Activated T-cell treated with anti-CD3 and anti-CD28 coated beads, Interleukin-2, amount 50 U/mL, for 72 hours (primary cell): Measurements from ENCODE around the gene FBLN7. TPM values are rescaled to one million over a fixed set of nuclear protein-coding genes. Genes with fewer than 3 reads are reported as not detected.

Experiments
- ATAC-seq, 2 donors: fragments of 150-1000 bp; cut with Tn5 transposase; replicated peaks in 1 of 2; 2 replicates each; pipeline ENCODE4 v1.10.0; 2021; ENCODE audit warnings: moderate library complexity in 2 of 2, mild to moderate bottlenecking in 1 of 2
- DNase-seq, 2 donors: peaks; one replicate each; pipeline ENCODE4 v3.0.0; 2021 to 2022; ENCODE audit warnings: mixed read lengths in 1 of 2
- H3K27ac Mint-ChIP-seq: one replicate; pipeline ENCODE4 v1.8.0; 2022; ENCODE audit warnings: mild to moderate bottlenecking, moderate library complexity, mixed read lengths
- H3K27me3 Mint-ChIP-seq: one replicate; pipeline ENCODE4 v1.8.0; 2022; ENCODE audit warnings: low read depth, mixed read lengths
- H3K36me3 Mint-ChIP-seq, 2 donors: one replicate each; pipeline ENCODE4 v1.8.0; 2022; ENCODE audit warnings: mixed read lengths in 2 of 2, mild to moderate bottlenecking in 1 of 2; ENCODE audit not compliant: insufficient read depth in 2 of 2
- H3K4me1 Mint-ChIP-seq: one replicate; pipeline ENCODE4 v1.8.0; 2022; ENCODE audit warnings: low read depth, mixed read lengths
- H3K4me3 Mint-ChIP-seq, 2 donors: one replicate each; pipeline ENCODE4 v1.8.0; 2022; ENCODE audit warnings: mild to moderate bottlenecking in 2 of 2, mixed read lengths in 2 of 2, moderate library complexity in 2 of 2
- H3K9me3 Mint-ChIP-seq, 2 donors: one replicate each; pipeline ENCODE4 v1.8.0; 2022; ENCODE audit warnings: mixed read lengths in 2 of 2
- total RNA-seq, 2 donors: library from RNA; stranded (reverse); gene quantifications; one replicate each; pipeline ENCODE4 v1.2.3, GENCODE V29; 2022

FBLN7 gene
- total RNA-seq, 2 donors from 2014 or later, result 22.3 to 30.6 TPM

- Mint-ChIP-seq H3K9me3 (no peaks in the 10 kb centered on the region), H3K27me3 (no peaks in the 10 kb centered on the region), H3K36me3 (no peaks in the 10 kb centered on the region), H3K4me3 (no peak overlapping the region), H3K4me1 (no peaks in the 10 kb centered on the region), H3K27ac (no peak overlapping the region)
- no peak for ATAC-seq
- no peak for DNase-seq
Measured at GRCh38 chr2:112147382-112148168, 9.4 kb downstream of the FBLN7 start.

- ATAC-seq (no peak), DNase-seq (no peak)
- peaks cover 8% of the 10 kb centered on the region for H3K4me1 Mint-ChIP-seq
- no peak overlapping the region for H3K27ac Mint-ChIP-seq
- H3K9me3 Mint-ChIP-seq, result no peaks in the 10 kb centered on the region
- no peaks in the 10 kb centered on the region for H3K36me3 Mint-ChIP-seq
- H3K4me3 Mint-ChIP-seq, result no peak overlapping the region
- no peaks in the 10 kb centered on the region for H3K27me3 Mint-ChIP-seq
Measured at GRCh38 chr2:112148477-112148876, 10.3 kb downstream of the FBLN7 start.

- no peak overlapping the region for H3K27ac Mint-ChIP-seq
- no peak for ATAC-seq
- H3K4me1 Mint-ChIP-seq, result peaks cover 15% of the 10 kb centered on the region
Measured at GRCh38 chr2:112149194-112149593, 11.0 kb downstream of the FBLN7 start.

GRCh38 chr2:112149866-112150435 lies 11.8 kb downstream of the FBLN7 start:
- no peaks in the 10 kb centered on the region for H3K9me3 Mint-ChIP-seq
- H3K27ac Mint-ChIP-seq, result no peak overlapping the region
- no peaks in the 10 kb centered on the region for H3K36me3 Mint-ChIP-seq
- DNase-seq, result no peak
- H3K27me3 Mint-ChIP-seq, result no peaks in the 10 kb centered on the region
- ATAC-seq, result no peak
- peaks cover 23% of the 10 kb centered on the region for H3K4me1 Mint-ChIP-seq
- no peak overlapping the region for H3K4me3 Mint-ChIP-seq

More at GRCh38 chr2:112149194-112149593, 11.0 kb downstream of the FBLN7 start:
- Mint-ChIP-seq H3K9me3 (no peaks in the 10 kb centered on the region), H3K27me3 (no peaks in the 10 kb centered on the region), H3K36me3 (no peaks in the 10 kb centered on the region), H3K4me3 (no peak overlapping the region)
- DNase-seq, result no peak

DNA sequence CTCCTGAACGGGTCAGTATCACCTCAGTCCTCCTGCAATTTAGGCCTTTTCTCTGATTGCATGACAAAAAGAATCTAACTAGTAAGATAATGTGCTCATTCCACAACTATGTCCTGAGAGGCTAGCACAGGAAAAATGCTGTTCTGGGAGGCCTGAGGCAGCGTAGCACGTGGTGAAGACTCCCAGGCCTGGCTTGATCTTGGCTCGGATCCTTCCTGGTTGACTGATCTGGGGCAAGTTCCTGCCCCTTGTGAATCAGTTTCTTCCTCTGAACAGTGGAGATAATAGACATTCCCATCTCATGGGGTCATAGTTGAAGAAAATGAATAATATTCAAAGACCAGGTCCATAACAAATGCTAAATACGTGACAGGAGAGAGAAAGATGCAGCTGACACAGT lies 12.3 kb downstream of the FBLN7 start:
- H3K9me3 Mint-ChIP-seq, result no peaks in the 10 kb centered on the region
- ATAC-seq (no peak), DNase-seq (no peak)
- no peak overlapping the region for H3K4me3 Mint-ChIP-seq
- H3K27ac Mint-ChIP-seq, result no peak overlapping the region
- H3K4me1 Mint-ChIP-seq, result peaks cover 28% of the 10 kb centered on the region
- no peaks in the 10 kb centered on the region for H3K36me3 Mint-ChIP-seq
- H3K27me3 Mint-ChIP-seq, result no peaks in the 10 kb centered on the region

GRCh38 chr2:112150851-112151250 lies 12.7 kb downstream of the FBLN7 start:
- Mint-ChIP-seq H3K9me3 (no peaks in the 10 kb centered on the region), H3K36me3 (no peaks in the 10 kb centered on the region), H3K27ac (no peak overlapping the region), H3K4me3 (no peak overlapping the region), H3K27me3 (no peaks in the 10 kb centered on the region), H3K4me1 (peaks cover 32% of the 10 kb centered on the region)
- ATAC-seq, result no peak
- DNase-seq, result no peak

GRCh38 chr2:112151271-112151670 lies 13.1 kb downstream of the FBLN7 start:
- H3K27me3 Mint-ChIP-seq, result no peaks in the 10 kb centered on the region
- H3K9me3 Mint-ChIP-seq, result no peaks in the 10 kb centered on the region
- no peak for DNase-seq
- no peak for ATAC-seq
- H3K4me1 Mint-ChIP-seq, result peaks cover 36% of the 10 kb centered on the region
- H3K4me3 Mint-ChIP-seq, result no peak overlapping the region
- no peaks in the 10 kb centered on the region for H3K36me3 Mint-ChIP-seq
- no peak overlapping the region for H3K27ac Mint-ChIP-seq

DNA sequence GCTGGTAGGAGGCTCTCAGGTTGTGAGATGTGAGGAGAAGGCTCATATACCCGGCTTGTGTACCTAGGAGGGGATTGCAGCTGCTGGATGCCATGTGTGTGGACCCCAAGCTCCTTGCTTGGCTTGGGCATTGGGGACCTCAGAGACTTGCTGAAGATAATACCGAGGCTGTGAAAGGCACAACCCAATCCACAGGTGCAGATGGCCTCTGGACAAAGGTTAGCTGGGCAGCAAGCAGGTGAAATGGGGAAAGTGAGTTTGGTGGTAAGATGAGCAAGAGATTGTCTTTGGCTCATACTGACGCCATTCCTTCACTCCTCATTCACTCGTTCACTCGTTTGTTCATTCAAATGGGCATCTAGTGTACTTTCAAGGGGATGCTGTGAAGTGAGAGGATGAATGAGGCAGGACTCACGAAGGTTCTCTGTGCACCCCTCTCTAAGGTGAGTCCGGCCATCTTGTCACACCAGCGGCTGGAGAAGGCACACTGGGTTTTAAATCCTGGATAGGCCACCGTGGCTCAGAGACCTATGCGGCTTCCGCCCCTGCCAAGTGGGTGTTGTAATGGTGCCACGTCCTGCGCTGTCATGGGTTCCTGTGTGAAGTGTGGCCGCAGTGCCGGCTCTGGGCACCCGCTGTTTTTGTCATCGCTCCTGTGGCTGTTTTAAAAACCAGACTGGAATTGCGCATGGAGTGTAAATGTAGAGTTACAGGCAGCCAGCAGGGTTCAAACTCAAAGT lies 13.7 kb downstream of the FBLN7 start:
- H3K9me3 Mint-ChIP-seq, result no peaks in the 10 kb centered on the region
- DNase-seq (no peak), ATAC-seq (no peak)
- no peak overlapping the region for H3K4me3 Mint-ChIP-seq
- H3K27me3 Mint-ChIP-seq, result no peaks in the 10 kb centered on the region
- no peak overlapping the region for H3K27ac Mint-ChIP-seq
- H3K36me3 Mint-ChIP-seq, result no peaks in the 10 kb centered on the region
- H3K4me1 Mint-ChIP-seq, result peaks cover 42% of the 10 kb centered on the region

DNA sequence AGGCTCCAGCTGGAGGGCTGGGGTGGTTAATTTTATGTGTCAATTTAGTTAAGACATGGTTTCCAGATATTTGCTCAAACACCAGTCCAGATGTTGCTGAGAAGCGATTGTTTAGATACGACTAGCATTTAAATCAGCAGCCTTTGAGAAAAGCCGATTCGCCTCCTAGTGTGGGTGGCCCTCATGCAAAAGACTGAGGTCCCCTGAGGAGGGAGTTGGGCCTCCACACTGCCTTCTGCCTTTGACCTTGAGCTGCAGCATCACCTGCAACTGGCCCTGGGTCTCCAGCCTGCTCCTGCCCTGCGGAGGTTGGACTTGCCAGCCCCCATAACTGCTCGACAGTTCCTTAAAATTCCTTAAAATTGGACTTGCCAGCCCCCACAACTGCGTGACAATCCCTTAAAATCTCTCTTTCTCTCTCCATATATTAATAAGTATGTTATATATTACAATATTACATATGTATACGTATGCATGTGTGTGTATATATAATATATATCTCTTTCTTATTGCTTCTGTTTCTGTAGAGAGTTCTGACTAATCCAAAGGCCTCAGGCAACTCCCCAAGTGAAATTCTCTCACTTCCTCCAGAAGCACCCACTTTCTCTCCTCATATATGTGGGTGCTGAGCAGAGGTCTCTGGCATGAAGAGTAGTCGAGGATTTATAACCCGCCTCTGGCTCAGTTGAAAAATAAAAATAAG lies 14.4 kb downstream of the FBLN7 start:
- ATAC-seq (no peak), DNase-seq (no peak)
- no peak overlapping the region for H3K27ac Mint-ChIP-seq
- no peaks in the 10 kb centered on the region for H3K27me3 Mint-ChIP-seq
- no peaks in the 10 kb centered on the region for H3K9me3 Mint-ChIP-seq
- peaks cover 50% of the 10 kb centered on the region for H3K4me1 Mint-ChIP-seq
- no peak overlapping the region for H3K4me3 Mint-ChIP-seq
- H3K36me3 Mint-ChIP-seq, result no peaks in the 10 kb centered on the region

DNA sequence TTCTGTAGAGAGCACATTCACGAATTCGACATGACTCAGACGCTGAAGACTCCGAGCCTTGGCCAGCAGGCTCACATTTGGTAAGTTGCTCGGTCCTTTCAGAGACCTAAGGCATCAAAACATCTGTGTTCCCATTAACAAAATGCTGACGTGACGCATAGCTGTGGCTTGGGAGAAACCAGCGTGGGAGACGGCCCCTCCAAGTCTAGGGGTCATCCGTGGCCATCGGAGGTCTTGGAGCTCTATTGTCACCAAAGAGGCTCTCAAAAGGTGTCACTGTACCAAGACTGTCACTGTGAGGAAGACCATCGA lies 14.9 kb downstream of the FBLN7 start:
- DNase-seq (no peak), ATAC-seq (no peak)
- H3K4me1 Mint-ChIP-seq, result peaks cover 53% of the 10 kb centered on the region
- H3K9me3 Mint-ChIP-seq, result no peaks in the 10 kb centered on the region
- H3K36me3 Mint-ChIP-seq, result no peaks in the 10 kb centered on the region
- H3K27ac Mint-ChIP-seq, result no peak overlapping the region
- no peaks in the 10 kb centered on the region for H3K27me3 Mint-ChIP-seq
- H3K4me3 Mint-ChIP-seq, result no peak overlapping the region

- ATAC-seq, result no peak
- Mint-ChIP-seq H3K36me3 (no peaks in the 10 kb centered on the region), H3K4me1 (peaks cover 53% of the 10 kb centered on the region), H3K27ac (no peak overlapping the region), H3K4me3 (no peak overlapping the region), H3K27me3 (no peaks in the 10 kb centered on the region), H3K9me3 (no peaks in the 10 kb centered on the region)
- no peak for DNase-seq
Measured at GRCh38 chr2:112153501-112153900, 15.3 kb downstream of the FBLN7 start.

DNA sequence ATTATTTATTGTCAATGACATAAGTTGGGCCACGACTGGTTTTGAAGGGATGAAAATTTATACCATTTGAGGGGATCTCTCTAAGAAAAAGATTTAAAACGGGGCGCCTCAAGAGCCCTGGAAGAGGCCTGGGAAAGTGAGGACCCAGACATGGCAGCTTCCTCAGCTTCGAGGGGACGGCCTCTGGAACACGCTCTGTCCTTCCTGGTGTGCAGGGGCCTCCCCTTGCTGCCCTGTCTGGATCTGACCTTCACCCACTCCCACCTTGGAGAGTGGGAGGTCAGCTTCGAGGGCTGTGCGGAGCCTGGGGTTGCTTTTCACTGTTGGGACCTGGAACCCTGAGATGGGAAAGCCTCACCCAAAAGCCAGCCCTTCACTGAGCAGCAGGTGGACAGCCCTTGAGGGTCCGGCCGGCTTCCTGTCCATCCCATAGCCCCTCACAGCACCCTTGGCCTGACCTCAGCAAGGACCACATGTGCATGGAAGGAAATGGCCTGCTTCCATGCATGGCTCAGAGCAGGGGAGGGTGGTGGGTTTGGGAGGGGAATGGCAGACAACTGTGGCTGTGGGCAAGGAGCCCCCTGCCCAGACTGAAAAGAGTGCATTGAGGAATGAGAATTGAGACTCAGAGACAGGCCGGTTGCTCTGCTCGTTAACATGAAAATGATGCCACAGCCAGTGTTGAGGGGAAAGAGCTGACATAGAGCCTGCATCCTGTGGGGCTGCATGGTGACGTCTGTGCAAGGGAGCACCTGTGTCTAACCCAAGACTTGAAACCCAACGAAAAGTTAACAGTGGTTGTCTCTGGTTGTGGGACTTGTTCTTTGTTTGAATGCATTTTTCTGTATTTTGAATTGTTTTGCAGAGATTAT lies 16.3 kb downstream of the FBLN7 start:
- peak; percentile 47 to 51 for DNase-seq
- peaks cover 53% of the 10 kb centered on the region for H3K4me1 Mint-ChIP-seq
- no peaks in the 10 kb centered on the region for H3K36me3 Mint-ChIP-seq
- H3K27me3 Mint-ChIP-seq, result no peaks in the 10 kb centered on the region
- peak overlapping the region; percentile 54 for H3K27ac Mint-ChIP-seq
- ATAC-seq, result peak; percentile 76 to 78
- H3K4me3 Mint-ChIP-seq, result peak overlapping the region; percentile 80 to 83
- H3K9me3 Mint-ChIP-seq, result no peaks in the 10 kb centered on the region
